PC-3 (cell line): ENCODE data around the gene TMEM185B. TPM values are rescaled to one million over a fixed set of nuclear protein-coding genes. Genes with fewer than 3 reads are reported as not detected.

ENCODE experiments used
- ATAC-seq: fragments of 200-7000 bp; cut with Tn5 transposase; 2 replicates; pipeline ENCODE4 v1.9.1; 2020; ENCODE audit warnings: mild to moderate bottlenecking, moderate library complexity
- BruUV-seq: library from RNA; stranded (reverse); fragments of 400-500 nt; replicated peaks from 2 replicates; lab custom pipeline; 2021; lab: Mats Ljungman, UMichigan
- CTCF ChIA-PET: fragments of 300-600 bp; sonication (Branson Sonifier 250); formaldehyde crosslinking; loops from one replicate; lab custom pipeline; 2022; ENCODE audit warnings: antibody characterized with exemption; lab: Charles Lee
- POLR2A ChIA-PET: fragments of 300-600 bp; sonication (Branson Sonifier 250); formaldehyde crosslinking; loops from one replicate; lab custom pipeline; 2022; ENCODE audit warnings: antibody characterized with exemption; ENCODE audit not compliant: unreplicated experiment; lab: Charles Lee
- DNase-seq: peaks from one replicate; pipeline ENCODE4 v3.0.0-alpha.2; 2015
- H2AFZ ChIP-seq: fragments of 300-600 bp; sonication (generic); 2 replicates; pipeline ENCODE4 v1.6.0; 2016; ENCODE audit warnings: antibody characterized with exemption, low read length
- H3F3A ChIP-seq: fragments of 300-600 bp; sonication (generic); one replicate; pipeline ENCODE4 v1.6.0; 2017; ENCODE audit warnings: antibody characterized with exemption, low read length, control low read depth, mild to moderate bottlenecking; ENCODE audit not compliant: unreplicated experiment
- H3K27ac ChIP-seq: fragments of 300-600 bp; sonication (generic); 2 replicates; pipeline ENCODE4 v1.5.1; 2016; ENCODE audit warnings: mild to moderate bottlenecking, low read length
- H3K27me3 ChIP-seq: fragments of 300-600 bp; sonication (generic); 2 replicates; pipeline ENCODE4 v1.6.1; 2016; ENCODE audit warnings: low read length, mixed read lengths
- H3K36me3 ChIP-seq: fragments of 300-600 bp; sonication (generic); 2 replicates; pipeline ENCODE4 v1.6.1; 2016; ENCODE audit warnings: low read depth, mixed run types, low read length, mixed read lengths
- H3K4me1 ChIP-seq: fragments of 300-600 bp; sonication (generic); 2 replicates; pipeline ENCODE4 v1.5.1; 2016; ENCODE audit warnings: low read length; ENCODE audit not compliant: insufficient read depth
- H3K4me2 ChIP-seq: fragments of 300-600 bp; sonication (generic); 2 replicates; pipeline ENCODE4 v1.6.0; 2016; ENCODE audit warnings: low read length
- H3K4me3 ChIP-seq: fragments of 300-600 bp; sonication (generic); 2 replicates; pipeline ENCODE4 v1.5.1; 2016; ENCODE audit warnings: mild to moderate bottlenecking, low read length, mixed read lengths
- H3K79me2 ChIP-seq: fragments of 300-600 bp; sonication (generic); 2 replicates; pipeline ENCODE4 v1.6.1; 2017; ENCODE audit warnings: low read length, mixed read lengths
- H3K9ac ChIP-seq: fragments of 300-600 bp; sonication (generic); 2 replicates; pipeline ENCODE4 v1.6.0; 2016; ENCODE audit warnings: mild to moderate bottlenecking, low read length
- H3K9me2 ChIP-seq: fragments of 300-600 bp; sonication (generic); replicated peaks from 2 replicates; pipeline ENCODE4 v1.6.1; 2016; ENCODE audit warnings: mixed run types, low read length, mixed read lengths
- H3K9me3 ChIP-seq: fragments of 300-600 bp; sonication (generic); 2 replicates; pipeline ENCODE4 v1.6.1; 2016; ENCODE audit warnings: low read length, mixed read lengths
- H4K20me1 ChIP-seq: fragments of 300-600 bp; sonication (generic); 2 replicates; pipeline ENCODE4 v1.6.1; 2016; ENCODE audit warnings: low read length, mixed read lengths
- CTCF ChIP-seq: fragments of 300-600 bp; sonication (generic); conservative IDR thresholded peaks from 2 replicates; pipeline ENCODE4 v1.5.1; 2017; ENCODE audit warnings: antibody characterized with exemption, low read depth, mild to moderate bottlenecking, low read length
- EZH2 ChIP-seq: fragments of 300-600 bp; sonication (generic); IDR thresholded peaks from one replicate; pipeline ENCODE4 v1.6.1; 2017; ENCODE audit warnings: antibody characterized with exemption, mild to moderate bottlenecking, low read length; ENCODE audit not compliant: unreplicated experiment
- EZH2phosphoT487 ChIP-seq: fragments of 300-600 bp; sonication (generic); IDR thresholded peaks from 2 replicates; pipeline ENCODE4 v1.6.1; 2018; ENCODE audit warnings: mild to moderate bottlenecking, antibody characterized with exemption, low read length, borderline replicate concordance
- intact Hi-C: fragments of 100-400 bp; cut with micrococcal nuclease; formaldehyde crosslinking; loops from 2 replicates; pipeline ENCODE4 v1.9.0; 2023
- total RNA-seq: library from RNA; depleted of rRNA; stranded (reverse); fragments of >200 nt; gene quantifications from 2 replicates; pipeline ENCODE4 v1.2.3, GENCODE V29; 2014

TMEM185B gene
- total RNA-seq, 1 experiment from 2014 or later: 67.5 TPM

GRCh38 chr2:120269816-120270215 is 46.6 kb upstream of the TMEM185B start:
- CTCF ChIA-PET: no interaction called here
- intact Hi-C loops: no loop called here

GRCh38 chr2:120269076-120269744 is 46.0 kb upstream of the TMEM185B start:
- Histone ChIP-seq H4K20me1 (peaks cover 5% of the 10 kb centered on the region; the same call in 1 of the 2 replicates), H3K27ac (no peak overlapping the region), H3K9me3 (no peaks in the 10 kb centered on the region), H3K4me2 (no peak overlapping the region), H3K27me3 (no peaks in the 10 kb centered on the region), H3K9ac (no peak overlapping the region), H3K36me3 (peaks cover 8% of the 10 kb centered on the region; the same call in 1 of the 2 replicates), H3F3A (no peaks in the 10 kb centered on the region), H3K4me1 (no peaks in the 10 kb centered on the region), H3K9me2 (no peaks in the 10 kb centered on the region), H3K79me2 (peaks cover 96% of the 10 kb centered on the region), H2AFZ (no peak overlapping the region), H3K4me3 (no peak overlapping the region)
- DNase-seq (no peak), ATAC-seq (no peak)
- TF ChIP-seq CTCF (no peak), EZH2phosphoT487 (no peak), EZH2 (no peak)
- CTCF ChIA-PET: no interaction called here
- intact Hi-C loops: no loop called here
- no TSS peak for BruUV-seq
- POLR2A ChIA-PET: no interaction called here

More at GRCh38 chr2:120269816-120270215, 46.6 kb upstream of the TMEM185B start:
- Histone ChIP-seq H3K36me3 (peaks cover 8% of the 10 kb centered on the region; the same call in 1 of the 2 replicates), H2AFZ (no peak overlapping the region), H3K27me3 (no peaks in the 10 kb centered on the region), H3K9me2 (no peaks in the 10 kb centered on the region), H4K20me1 (peaks cover 4% of the 10 kb centered on the region; the same call in 1 of the 2 replicates), H3K4me3 (no peak overlapping the region), H3K9me3 (no peaks in the 10 kb centered on the region), H3K4me2 (no peak overlapping the region), H3K27ac (no peak overlapping the region), H3K9ac (no peak overlapping the region), H3K4me1 (no peaks in the 10 kb centered on the region), H3F3A (no peaks in the 10 kb centered on the region), H3K79me2 (peaks cover 98% of the 10 kb centered on the region)
- ATAC-seq (no peak), DNase-seq (no peak)
- no TSS peak for BruUV-seq
- POLR2A ChIA-PET: no interaction called here
- no peak for TF ChIP-seq CTCF
- TF ChIP-seq EZH2phosphoT487: no peak
- no peak for TF ChIP-seq EZH2

- H3K36me3 ChIP-seq: peaks cover 8% of the 10 kb centered on the region; the same call in 1 of the 2 replicates
- DNase-seq (no peak), ATAC-seq (no peak)
- H4K20me1 ChIP-seq: peaks cover 5% of the 10 kb centered on the region; the same call in 1 of the 2 replicates
- H3F3A ChIP-seq: no peaks in the 10 kb centered on the region
- no peak overlapping the region for H3K4me2 ChIP-seq
- no peak overlapping the region for H2AFZ ChIP-seq
- no peak overlapping the region for H3K9ac ChIP-seq
- H3K4me1 ChIP-seq: no peaks in the 10 kb centered on the region
- no peaks in the 10 kb centered on the region for H3K9me2 ChIP-seq
- POLR2A ChIA-PET: no interaction called here
- no peaks in the 10 kb centered on the region for H3K27me3 ChIP-seq
- no peaks in the 10 kb centered on the region for H3K9me3 ChIP-seq
- intact Hi-C loops: no loop called here
- peaks cover 89% of the 10 kb centered on the region for H3K79me2 ChIP-seq
- CTCF ChIA-PET: no interaction called here
- no peak overlapping the region for H3K4me3 ChIP-seq
- no peak overlapping the region for H3K27ac ChIP-seq
- TF ChIP-seq EZH2: no peak
- TF ChIP-seq EZH2phosphoT487: no peak
- TF ChIP-seq CTCF: no peak
- no TSS peak for BruUV-seq
These were observed 44.1 kb upstream of the TMEM185B start for GRCh38 chr2:120267348-120267747.
